PC-9 (cell line): ENCODE measurements around the gene NEU1. TPM values are rescaled to one million over a fixed set of nuclear protein-coding genes. Genes with fewer than 3 reads are reported as not detected.

Source experiments
- BruUV-seq: library from RNA; stranded (reverse); fragments of 400-500 nt; replicated peaks from 2 replicates; lab custom pipeline; 2021; lab: Mats Ljungman, UMichigan
- CTCF ChIA-PET: fragments of 300-600 bp; sonication (Branson Sonifier 250); formaldehyde crosslinking; loops from one replicate; lab custom pipeline; 2022; ENCODE audit warnings: antibody characterized with exemption; lab: Charles Lee
- POLR2A ChIA-PET: fragments of 300-600 bp; sonication (Branson Sonifier 250); formaldehyde crosslinking; loops from one replicate; lab custom pipeline; 2022; ENCODE audit warnings: antibody characterized with exemption; ENCODE audit not compliant: unreplicated experiment; lab: Charles Lee
- DNase-seq, 2 experiments: peaks; one replicate each; pipeline versions ENCODE4 v3.0.0 to v3.0.0-alpha.2; 2015 to 2022; ENCODE audit warnings: mixed read lengths in 1 of 2
- H2AFZ ChIP-seq: fragments of 200-600 bp; sonication (generic); 2 replicates; pipeline ENCODE4 v1.8.1; 2017; ENCODE audit warnings: antibody characterized with exemption
- H3F3A ChIP-seq: fragments of 200-600 bp; sonication (generic); 2 replicates; pipeline ENCODE4 v1.8.1; 2017; ENCODE audit warnings: antibody characterized with exemption, mild to moderate bottlenecking, low read depth; ENCODE audit not compliant: insufficient read depth
- H3K27ac ChIP-seq: fragments of 200-600 bp; sonication (generic); 2 replicates; pipeline ENCODE4 v1.6.1; 2016; ENCODE audit warnings: mixed run types
- H3K27me3 ChIP-seq: fragments of 200-600 bp; sonication (generic); 2 replicates; pipeline ENCODE4 v1.6.1; 2016; ENCODE audit warnings: low read depth, mixed run types; ENCODE audit not compliant: insufficient read depth
- H3K36me3 ChIP-seq: fragments of 200-600 bp; sonication (generic); 2 replicates; pipeline ENCODE4 v1.6.1; 2016; ENCODE audit warnings: low read depth, mixed run types
- H3K4me1 ChIP-seq: fragments of 200-600 bp; sonication (generic); replicated peaks from 2 replicates; pipeline ENCODE4 v1.6.1; 2016; ENCODE audit warnings: mixed run types; ENCODE audit not compliant: insufficient read depth
- H3K4me2 ChIP-seq: fragments of 200-600 bp; sonication (generic); 2 replicates; pipeline ENCODE4 v1.6.1; 2017; ENCODE audit warnings: mixed run types
- H3K4me3 ChIP-seq: fragments of 200-600 bp; sonication (generic); 2 replicates; pipeline ENCODE4 v1.6.1; 2016; ENCODE audit warnings: mixed run types
- H3K79me2 ChIP-seq: fragments of 200-600 bp; sonication (generic); 2 replicates; pipeline ENCODE4 v1.6.1; 2017; ENCODE audit warnings: low read depth, mixed run types
- H3K9me2 ChIP-seq: fragments of 200-600 bp; sonication (generic); 2 replicates; pipeline ENCODE4 v1.8.1; 2017; ENCODE audit warnings: mild to moderate bottlenecking; ENCODE audit not compliant: insufficient read depth
- H3K9me3 ChIP-seq: fragments of 200-600 bp; sonication (generic); 2 replicates; pipeline ENCODE4 v1.8.1; 2016; ENCODE audit warnings: low read depth; ENCODE audit not compliant: insufficient read depth
- H4K20me1 ChIP-seq: fragments of 200-600 bp; sonication (generic); 2 replicates; pipeline ENCODE4 v1.8.1; 2017; ENCODE audit not compliant: insufficient read depth
- EZH2 ChIP-seq: fragments of 200-600 bp; sonication (generic); IDR thresholded peaks from 2 replicates; pipeline ENCODE4 v1.8.0; 2017; ENCODE audit warnings: antibody characterized with exemption, low read depth
- intact Hi-C: fragments of 100-400 bp; cut with micrococcal nuclease; formaldehyde crosslinking; loops from one replicate; pipeline ENCODE4 v1.10.0; 2022; ENCODE audit not compliant: unreplicated experiment
- total RNA-seq: library from RNA; stranded (reverse); gene quantifications from 2 replicates; pipeline ENCODE4 v1.2.3, GENCODE V29; 2021
- TF ChIP-seq, protein P1 (sequence below): fragments of 200-600 bp; sonication (generic); conservative IDR thresholded peaks from 2 replicates; pipeline ENCODE4 v1.6.1; 2017; ENCODE audit warnings: mixed run types, antibody characterized with exemption, mild to moderate bottlenecking, moderate library complexity

NEU1 gene
- total RNA-seq, 1 experiment from 2014 or later, result 23.4 TPM

- H3K4me3 ChIP-seq, result no peak overlapping the region
- no peak for DNase-seq
- CTCF ChIA-PET, result no interaction called here
- no peak overlapping the region for H3K4me2 ChIP-seq
- H3K36me3 ChIP-seq, result peaks cover 7% of the 10 kb centered on the region; the same call in 1 of the 2 replicates
- H3F3A ChIP-seq, result peaks cover 40% of the 10 kb centered on the region
- H4K20me1 ChIP-seq, result no peaks in the 10 kb centered on the region
- intact Hi-C loops, result loop anchor here (5.0 kb wide), 2 partner anchors 68 to 218 kb away; partner anchors contain the start of gene LY6G5C
- no peak overlapping the region for H2AFZ ChIP-seq
- BruUV-seq, result no TSS peak
- peaks cover 30% of the 10 kb centered on the region for H3K79me2 ChIP-seq
- peaks cover 28% of the 10 kb centered on the region for H3K4me1 ChIP-seq
- POLR2A ChIA-PET, result interaction anchor here (0.6 kb wide), 1 partner anchor 122 kb away, joined by 3 read pairs; no protein-coding TSS in a partner anchor
- no peak overlapping the region for H3K27ac ChIP-seq
- H3K9me3 ChIP-seq, result no peaks in the 10 kb centered on the region
- no peaks in the 10 kb centered on the region for H3K9me2 ChIP-seq
- no peaks in the 10 kb centered on the region for H3K27me3 ChIP-seq
- TF ChIP-seq, protein P1, sequence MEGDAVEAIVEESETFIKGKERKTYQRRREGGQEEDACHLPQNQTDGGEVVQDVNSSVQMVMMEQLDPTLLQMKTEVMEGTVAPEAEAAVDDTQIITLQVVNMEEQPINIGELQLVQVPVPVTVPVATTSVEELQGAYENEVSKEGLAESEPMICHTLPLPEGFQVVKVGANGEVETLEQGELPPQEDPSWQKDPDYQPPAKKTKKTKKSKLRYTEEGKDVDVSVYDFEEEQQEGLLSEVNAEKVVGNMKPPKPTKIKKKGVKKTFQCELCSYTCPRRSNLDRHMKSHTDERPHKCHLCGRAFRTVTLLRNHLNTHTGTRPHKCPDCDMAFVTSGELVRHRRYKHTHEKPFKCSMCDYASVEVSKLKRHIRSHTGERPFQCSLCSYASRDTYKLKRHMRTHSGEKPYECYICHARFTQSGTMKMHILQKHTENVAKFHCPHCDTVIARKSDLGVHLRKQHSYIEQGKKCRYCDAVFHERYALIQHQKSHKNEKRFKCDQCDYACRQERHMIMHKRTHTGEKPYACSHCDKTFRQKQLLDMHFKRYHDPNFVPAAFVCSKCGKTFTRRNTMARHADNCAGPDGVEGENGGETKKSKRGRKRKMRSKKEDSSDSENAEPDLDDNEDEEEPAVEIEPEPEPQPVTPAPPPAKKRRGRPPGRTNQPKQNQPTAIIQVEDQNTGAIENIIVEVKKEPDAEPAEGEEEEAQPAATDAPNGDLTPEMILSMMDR, result no peak
- TF ChIP-seq EZH2, result no peak
These were observed 37.5 kb upstream of the NEU1 start for GRCh38 chr6:31899882-31900722.

GRCh38 chr6:31899215-31899614, 36.6 kb upstream of the NEU1 start:
- no peak for DNase-seq

More at GRCh38 chr6:31899215-31899614, 36.6 kb upstream of the NEU1 start:
- Histone ChIP-seq H3K79me2 (peaks cover 30% of the 10 kb centered on the region), H2AFZ (no peak overlapping the region), H3K9me2 (no peaks in the 10 kb centered on the region), H3K4me1 (peaks cover 28% of the 10 kb centered on the region), H3F3A (peaks cover 40% of the 10 kb centered on the region), H3K4me3 (no peak overlapping the region), H4K20me1 (no peaks in the 10 kb centered on the region), H3K27ac (no peak overlapping the region), H3K36me3 (peaks cover 11% of the 10 kb centered on the region; the same call in 1 of the 2 replicates), H3K9me3 (no peaks in the 10 kb centered on the region), H3K4me2 (peak overlapping the region; percentile 91), H3K27me3 (no peaks in the 10 kb centered on the region)
- intact Hi-C loops, result loop anchor here (5.0 kb wide), 2 partner anchors 67 to 217 kb away; partner anchors contain the start of gene LY6G5C
- ChIA-PET POLR2A (no interaction called here), CTCF (no interaction called here)
- TF ChIP-seq, protein P1, result no peak
- TF ChIP-seq EZH2, result no peak
- BruUV-seq, result no TSS peak
